ENCODE measurements around the gene TPO. TPM values are rescaled to one million over a fixed set of nuclear protein-coding genes. Genes with fewer than 3 reads are reported as not detected.

TPO gene
- polyA plus RNA-seq, 4 donors, result 0.34 to 1.7 (median 1.4) TPM; not detected in 1

GRCh38 chr2:1492711-1493430, 79.6 kb downstream of the TPO start:
- Histone ChIP-seq H3K27ac (ENCODE audit: low read depth in 1 of 3, low read length in 2 of 3) (peak overlapping the region in 1 of 3 donors; percentile 89), H3K36me3 (ENCODE audit: control insufficient read depth in 3 of 3, insufficient read depth in 2 of 3, low read depth in 1 of 3, low read length in 3 of 3) (no peaks in the 10 kb centered on the region), H3K4me3 (ENCODE audit: low read depth in 1 of 3, low read length in 3 of 3) (no peak overlapping the region), H3K9me3 (ENCODE audit: control insufficient read depth in 2 of 2, insufficient read depth in 1 of 2, low read depth in 1 of 2, low read length in 1 of 2) (no peaks in the 10 kb centered on the region), H3K27me3 (ENCODE audit: control insufficient read depth in 3 of 3, insufficient read depth in 3 of 3, low read length in 3 of 3) (no peaks in the 10 kb centered on the region), H3K4me1 (ENCODE audit: control insufficient read depth in 3 of 3, insufficient read depth in 2 of 3, low read depth in 1 of 3, low read length in 2 of 3) (peaks cover 0 to 4% (median 0%) of the 10 kb centered on the region in 3 donors)
- 66 to 75% (median 68%) methylated on average over 15 of the region's 15 CpGs for WGBS, 3 donors
- DNase-seq (no peak), FAIRE-seq (no peak)

- DNase-seq, result peak; percentile 5 to 73
- H3K27ac ChIP-seq (ENCODE audit: low read depth in 1 of 3, low read length in 2 of 3), result peak overlapping the region in 1 of 3 donors; percentile 43
- WGBS, 3 donors, result 54 to 69% (median 60%) methylated on average over 24 of the region's 24 CpGs
- no peaks in the 10 kb centered on the region for H3K27me3 ChIP-seq (ENCODE audit: control insufficient read depth in 3 of 3, insufficient read depth in 3 of 3, low read length in 3 of 3)
- no peak for FAIRE-seq
- no peak overlapping the region for H3K4me3 ChIP-seq (ENCODE audit: low read depth in 1 of 3, low read length in 3 of 3)
- peaks cover 0 to 4% (median 0%) of the 10 kb centered on the region in 3 donors for H3K4me1 ChIP-seq (ENCODE audit: control insufficient read depth in 3 of 3, insufficient read depth in 2 of 3, low read depth in 1 of 3, low read length in 2 of 3)
- H3K36me3 ChIP-seq (ENCODE audit: control insufficient read depth in 3 of 3, insufficient read depth in 2 of 3, low read depth in 1 of 3, low read length in 3 of 3), result no peaks in the 10 kb centered on the region
- H3K9me3 ChIP-seq (ENCODE audit: control insufficient read depth in 2 of 2, insufficient read depth in 1 of 2, low read depth in 1 of 2, low read length in 1 of 2), result no peaks in the 10 kb centered on the region
These were observed 80.3 kb downstream of the TPO start for GRCh38 chr2:1493431-1494126.

- H3K27me3 ChIP-seq (ENCODE audit: control insufficient read depth in 3 of 3, insufficient read depth in 3 of 3, low read length in 3 of 3), result no peaks in the 10 kb centered on the region
- peaks cover 0 to 4% (median 0%) of the 10 kb centered on the region in 3 donors for H3K4me1 ChIP-seq (ENCODE audit: control insufficient read depth in 3 of 3, insufficient read depth in 2 of 3, low read depth in 1 of 3, low read length in 2 of 3)
- no peaks in the 10 kb centered on the region for H3K36me3 ChIP-seq (ENCODE audit: control insufficient read depth in 3 of 3, insufficient read depth in 2 of 3, low read depth in 1 of 3, low read length in 3 of 3)
- no peaks in the 10 kb centered on the region for H3K9me3 ChIP-seq (ENCODE audit: control insufficient read depth in 2 of 2, insufficient read depth in 1 of 2, low read depth in 1 of 2, low read length in 1 of 2)
- FAIRE-seq (no peak), DNase-seq (no peak)
- H3K4me3 ChIP-seq (ENCODE audit: low read depth in 1 of 3, low read length in 3 of 3), result no peak overlapping the region
- H3K27ac ChIP-seq (ENCODE audit: low read depth in 1 of 3, low read length in 2 of 3), result no peak overlapping the region
- 84 to 87% (median 85%) methylated on average over 12 of the region's 12 CpGs for WGBS, 3 donors
These were observed 81.0 kb downstream of the TPO start for GRCh38 chr2:1494257-1494656.

GRCh38 chr2:1494906-1495305, 81.6 kb downstream of the TPO start:
- DNase-seq (no peak), FAIRE-seq (no peak)
- Histone ChIP-seq H3K27ac (ENCODE audit: low read depth in 1 of 3, low read length in 2 of 3) (no peak overlapping the region), H3K36me3 (ENCODE audit: control insufficient read depth in 3 of 3, insufficient read depth in 2 of 3, low read depth in 1 of 3, low read length in 3 of 3) (no peaks in the 10 kb centered on the region), H3K27me3 (ENCODE audit: control insufficient read depth in 3 of 3, insufficient read depth in 3 of 3, low read length in 3 of 3) (no peaks in the 10 kb centered on the region), H3K4me3 (ENCODE audit: low read depth in 1 of 3, low read length in 3 of 3) (no peak overlapping the region), H3K9me3 (ENCODE audit: control insufficient read depth in 2 of 2, insufficient read depth in 1 of 2, low read depth in 1 of 2, low read length in 1 of 2) (no peaks in the 10 kb centered on the region), H3K4me1 (ENCODE audit: control insufficient read depth in 3 of 3, insufficient read depth in 2 of 3, low read depth in 1 of 3, low read length in 2 of 3) (peaks cover 0 to 4% (median 0%) of the 10 kb centered on the region in 3 donors)
- WGBS, 3 donors, result 86 to 90% (median 86%) methylated on average over 9 of the region's 9 CpGs

GRCh38 chr2:1495676-1496358, 82.6 kb downstream of the TPO start:
- WGBS, 3 donors, result 65 to 80% (median 66%) methylated on average over 22 of the region's 22 CpGs
- H3K4me1 ChIP-seq (ENCODE audit: control insufficient read depth in 3 of 3, insufficient read depth in 2 of 3, low read depth in 1 of 3, low read length in 2 of 3), result peaks cover 0 to 4% (median 0%) of the 10 kb centered on the region in 3 donors
- no peak overlapping the region for H3K4me3 ChIP-seq (ENCODE audit: low read depth in 1 of 3, low read length in 3 of 3)
- no peaks in the 10 kb centered on the region for H3K27me3 ChIP-seq (ENCODE audit: control insufficient read depth in 3 of 3, insufficient read depth in 3 of 3, low read length in 3 of 3)
- no peak for FAIRE-seq
- no peaks in the 10 kb centered on the region for H3K9me3 ChIP-seq (ENCODE audit: control insufficient read depth in 2 of 2, insufficient read depth in 1 of 2, low read depth in 1 of 2, low read length in 1 of 2)
- peak in 1 of 2 donors; percentile 2 for DNase-seq
- H3K27ac ChIP-seq (ENCODE audit: low read depth in 1 of 3, low read length in 2 of 3), result no peak overlapping the region
- no peaks in the 10 kb centered on the region for H3K36me3 ChIP-seq (ENCODE audit: control insufficient read depth in 3 of 3, insufficient read depth in 2 of 3, low read depth in 1 of 3, low read length in 3 of 3)

GRCh38 chr2:1496359-1496821, 83.1 kb downstream of the TPO start:
- Histone ChIP-seq H3K4me1 (ENCODE audit: control insufficient read depth in 3 of 3, insufficient read depth in 2 of 3, low read depth in 1 of 3, low read length in 2 of 3) (peaks cover 0 to 4% (median 0%) of the 10 kb centered on the region in 3 donors), H3K36me3 (ENCODE audit: control insufficient read depth in 3 of 3, insufficient read depth in 2 of 3, low read depth in 1 of 3, low read length in 3 of 3) (no peaks in the 10 kb centered on the region), H3K4me3 (ENCODE audit: low read depth in 1 of 3, low read length in 3 of 3) (no peak overlapping the region), H3K27ac (ENCODE audit: low read depth in 1 of 3, low read length in 2 of 3) (no peak overlapping the region), H3K9me3 (ENCODE audit: control insufficient read depth in 2 of 2, insufficient read depth in 1 of 2, low read depth in 1 of 2, low read length in 1 of 2) (no peaks in the 10 kb centered on the region), H3K27me3 (ENCODE audit: control insufficient read depth in 3 of 3, insufficient read depth in 3 of 3, low read length in 3 of 3) (no peaks in the 10 kb centered on the region)
- FAIRE-seq (no peak), DNase-seq (no peak)
- 75 to 84% (median 82%) methylated on average over 19 of the region's 19 CpGs for WGBS, 3 donors

- no peak for DNase-seq
- no peak for FAIRE-seq
- WGBS, 3 donors, result 77 to 85% (median 78%) methylated on average over 13 of the region's 13 CpGs
These were observed 83.9 kb downstream of the TPO start for GRCh38 chr2:1497122-1497611.

GRCh38 chr2:1498176-1498575, 84.9 kb downstream of the TPO start:
- FAIRE-seq (no peak), DNase-seq (no peak)
- no peak overlapping the region for H3K4me3 ChIP-seq (ENCODE audit: low read depth in 1 of 3, low read length in 3 of 3)
- H3K36me3 ChIP-seq (ENCODE audit: control insufficient read depth in 3 of 3, insufficient read depth in 2 of 3, low read depth in 1 of 3, low read length in 3 of 3), result no peaks in the 10 kb centered on the region
- WGBS, 3 donors, result 75 to 86% (median 78%) methylated on average over 7 of the region's 7 CpGs
- no peaks in the 10 kb centered on the region for H3K27me3 ChIP-seq (ENCODE audit: control insufficient read depth in 3 of 3, insufficient read depth in 3 of 3, low read length in 3 of 3)
- no peak overlapping the region for H3K27ac ChIP-seq (ENCODE audit: low read depth in 1 of 3, low read length in 2 of 3)
- H3K9me3 ChIP-seq (ENCODE audit: control insufficient read depth in 2 of 2, insufficient read depth in 1 of 2, low read depth in 1 of 2, low read length in 1 of 2), result no peaks in the 10 kb centered on the region
- no peaks in the 10 kb centered on the region for H3K4me1 ChIP-seq (ENCODE audit: control insufficient read depth in 3 of 3, insufficient read depth in 2 of 3, low read depth in 1 of 3, low read length in 2 of 3)

More at GRCh38 chr2:1497122-1497611, 83.9 kb downstream of the TPO start:
- no peak overlapping the region for H3K4me3 ChIP-seq (ENCODE audit: low read depth in 1 of 3, low read length in 3 of 3)
- H3K36me3 ChIP-seq (ENCODE audit: control insufficient read depth in 3 of 3, insufficient read depth in 2 of 3, low read depth in 1 of 3, low read length in 3 of 3), result no peaks in the 10 kb centered on the region
- peaks cover 0 to 4% (median 0%) of the 10 kb centered on the region in 3 donors for H3K4me1 ChIP-seq (ENCODE audit: control insufficient read depth in 3 of 3, insufficient read depth in 2 of 3, low read depth in 1 of 3, low read length in 2 of 3)
- no peak overlapping the region for H3K27ac ChIP-seq (ENCODE audit: low read depth in 1 of 3, low read length in 2 of 3)
- no peaks in the 10 kb centered on the region for H3K27me3 ChIP-seq (ENCODE audit: control insufficient read depth in 3 of 3, insufficient read depth in 3 of 3, low read length in 3 of 3)
- H3K9me3 ChIP-seq (ENCODE audit: control insufficient read depth in 2 of 2, insufficient read depth in 1 of 2, low read depth in 1 of 2, low read length in 1 of 2), result no peaks in the 10 kb centered on the region

Measured in small intestine (tissue), 7 donors.